Body of pancreas (tissue), 4 donors: Measurements from ENCODE around the gene SERPINH1. TPM values are rescaled to one million over a fixed set of nuclear protein-coding genes. Genes with fewer than 3 reads are reported as not detected.

Source experiments
- ATAC-seq: fragments of 150-250 bp; one replicate; pipeline ENCODE4 v1.9.1; 2016
- DNase-seq, 4 donors: peaks; one replicate each; pipeline ENCODE4 v3.0.0-alpha.2; 2019
- H3K27ac ChIP-seq, 4 donors: fragments of 200-600 bp; sonication (generic); 1 replicate in 3 of 4; 2 replicates in 1 of 4; pipeline versions ENCODE4 v1.5.1 to v1.6.1; 2016 to 2019; ENCODE audit warnings: mild to moderate bottlenecking in 1 of 4, mixed read lengths in 1 of 4, moderate library complexity in 1 of 4
- H3K27me3 ChIP-seq, 2 donors: fragments of 200-600 bp; sonication (generic); one replicate each; pipeline ENCODE4 v1.6.0; 2016; ENCODE audit warnings: mild to moderate bottlenecking in 1 of 2
- H3K36me3 ChIP-seq, 2 donors: fragments of 200-600 bp; sonication (generic); replicated peaks in 1 of 2; 2 replicates each; pipeline ENCODE4 v1.5.1; 2016; ENCODE audit warnings: low read depth in 2 of 2; ENCODE audit not compliant: insufficient read depth in 1 of 2
- H3K4me1 ChIP-seq: fragments of 200-600 bp; sonication (generic); one replicate; pipeline ENCODE4 v1.6.0; 2016
- H3K4me3 ChIP-seq, 2 donors: fragments of 200-600 bp; sonication (generic); 1 replicate in 1 of 2; 2 replicates in 1 of 2; pipeline ENCODE4 v1.5.1; 2016 to 2019
- H3K9me3 ChIP-seq, 3 donors: fragments of 200-600 bp; sonication (generic); 1 replicate in 2 of 3; 2 replicates in 1 of 3; pipeline ENCODE4 v1.5.1; 2016
- CTCF ChIP-seq, 7 experiments: fragments of 450-650 bp in 4 of 7; fragments of 200-600 bp in 3 of 7; sonication (generic) in 3 of 7; IDR thresholded peaks; one replicate each; pipeline ENCODE4 v1.5.1; 2016 to 2019; ENCODE audit warnings: antibody characterized with exemption in 7 of 7
- POLR2A ChIP-seq, 3 donors: fragments of 450-650 bp; IDR thresholded peaks; one replicate each; pipeline ENCODE4 v1.6.1; 2016; ENCODE audit warnings: antibody characterized with exemption in 3 of 3, mild to moderate bottlenecking in 2 of 3
- WGBS, 2 donors: methylation state at CpG; one replicate each; pipeline ENCODE4 v1.1.5; 2017; 5-methylcytosine and 5-hydroxymethylcytosine counted together
- intact Hi-C: fragments of 100-400 bp; cut with DNase I; formaldehyde crosslinking; loops from one replicate; pipeline ENCODE4 v1.15.1; 2023
- total RNA-seq, 2 donors: library from RNA; depleted of rRNA; stranded (reverse); fragments of >200 nt; gene quantifications; one replicate each; pipeline ENCODE4 v1.1.0, GENCODE V29; 2016

The SERPINH1 gene
- total RNA-seq, 2 donors from 2014 or later = 78.3 to 166 TPM

- Histone ChIP-seq H3K27ac (no peak overlapping the region), H3K4me1 (no peaks in the 10 kb centered on the region), H3K27me3 (no peaks in the 10 kb centered on the region), H3K4me3 (no peak overlapping the region), H3K9me3 (no peaks in the 10 kb centered on the region), H3K36me3 (no peaks in the 10 kb centered on the region)
- DNase-seq = no peak
- no peak for ATAC-seq
- WGBS, 2 donors = 92% methylated on average over 4 of the region's 4 CpGs
- TF ChIP-seq POLR2A (IDR thresholded peaks at IDR 0.05) = no peak
- no peak for TF ChIP-seq CTCF (IDR thresholded peaks at IDR 0.05)
- intact Hi-C loops = no loop called here
Measured at GRCh38 chr11:75541193-75542087, 20.6 kb upstream of the SERPINH1 start.

GRCh38 chr11:75542088-75542438 is 20.0 kb upstream of the SERPINH1 start:
- ATAC-seq (no peak), DNase-seq (no peak)
- Histone ChIP-seq H3K4me3 (no peak overlapping the region), H3K4me1 (no peaks in the 10 kb centered on the region), H3K27me3 (no peaks in the 10 kb centered on the region), H3K9me3 (no peaks in the 10 kb centered on the region), H3K36me3 (no peaks in the 10 kb centered on the region), H3K27ac (no peak overlapping the region)
- TF ChIP-seq CTCF (IDR thresholded peaks at IDR 0.05) (no peak), POLR2A (IDR thresholded peaks at IDR 0.05) (no peak)
- intact Hi-C loops = no loop called here
- WGBS, 2 donors = 50 to 75% methylated on average over 1 of the region's 1 CpG

GRCh38 chr11:75543806-75544205 is 18.2 kb upstream of the SERPINH1 start:
- 88 to 89% methylated on average over 6 of the region's 6 CpGs for WGBS, 2 donors
- intact Hi-C loops = no loop called here

GRCh38 chr11:75547177-75547576 is 14.9 kb upstream of the SERPINH1 start:
- intact Hi-C loops = no loop called here
- Histone ChIP-seq H3K4me3 (no peak overlapping the region), H3K9me3 (no peaks in the 10 kb centered on the region), H3K27me3 (no peaks in the 10 kb centered on the region), H3K27ac (no peak overlapping the region), H3K36me3 (no peaks in the 10 kb centered on the region), H3K4me1 (peaks cover 3% of the 10 kb centered on the region)
- 93 to 100% methylated on average over 1 of the region's 1 CpG for WGBS, 2 donors
- TF ChIP-seq CTCF (IDR thresholded peaks at IDR 0.05) (no peak), POLR2A (IDR thresholded peaks at IDR 0.05) (no peak)
- no peak for ATAC-seq
- no peak for DNase-seq

More at GRCh38 chr11:75543806-75544205, 18.2 kb upstream of the SERPINH1 start:
- Histone ChIP-seq H3K27ac (no peak overlapping the region), H3K27me3 (no peaks in the 10 kb centered on the region), H3K4me1 (peaks cover 3% of the 10 kb centered on the region), H3K36me3 (no peaks in the 10 kb centered on the region), H3K9me3 (no peaks in the 10 kb centered on the region), H3K4me3 (no peak overlapping the region)
- DNase-seq (no peak), ATAC-seq (no peak)
- TF ChIP-seq POLR2A (IDR thresholded peaks at IDR 0.05) (no peak), CTCF (IDR thresholded peaks at IDR 0.05) (no peak)

GRCh38 chr11:75547617-75548058 is 14.4 kb upstream of the SERPINH1 start:
- Histone ChIP-seq H3K36me3 (no peaks in the 10 kb centered on the region), H3K27ac (no peak overlapping the region), H3K9me3 (no peaks in the 10 kb centered on the region), H3K4me1 (peaks cover 3% of the 10 kb centered on the region), H3K27me3 (no peaks in the 10 kb centered on the region), H3K4me3 (no peak overlapping the region)
- WGBS, 2 donors = 20 to 30% methylated on average over 5 to 7 of the region's 7 CpGs
- intact Hi-C loops = no loop called here
- ATAC-seq = peak; percentile 89
- TF ChIP-seq CTCF (IDR thresholded peaks at IDR 0.05) = peak; percentile 59 to 75 (median 69)
- TF ChIP-seq POLR2A (IDR thresholded peaks at IDR 0.05) = no peak
- DNase-seq = peak; percentile 60 to 78 (median 72)
